DND-41 (cell line): ENCODE data around the gene DAB1.

Source experiments
- EZH2 ChIP-seq: IDR thresholded peaks from 3 replicates; pipeline ENCODE4 v1.6.1; 2012; ENCODE audit warnings: borderline replicate concordance, low read depth, mild to moderate bottlenecking, moderate library complexity, low read length, inconsistent platforms; ENCODE audit not compliant: severe bottlenecking
- TF ChIP-seq, protein P1 (sequence below): IDR thresholded peaks from 2 replicates; pipeline ENCODE4 v1.5.1; 2012; ENCODE audit warnings: borderline replicate concordance, low read length, moderate library complexity, mild to moderate bottlenecking; ENCODE audit not compliant: poor library complexity, severe bottlenecking; ENCODE audit errors: extremely low read depth

DNA sequence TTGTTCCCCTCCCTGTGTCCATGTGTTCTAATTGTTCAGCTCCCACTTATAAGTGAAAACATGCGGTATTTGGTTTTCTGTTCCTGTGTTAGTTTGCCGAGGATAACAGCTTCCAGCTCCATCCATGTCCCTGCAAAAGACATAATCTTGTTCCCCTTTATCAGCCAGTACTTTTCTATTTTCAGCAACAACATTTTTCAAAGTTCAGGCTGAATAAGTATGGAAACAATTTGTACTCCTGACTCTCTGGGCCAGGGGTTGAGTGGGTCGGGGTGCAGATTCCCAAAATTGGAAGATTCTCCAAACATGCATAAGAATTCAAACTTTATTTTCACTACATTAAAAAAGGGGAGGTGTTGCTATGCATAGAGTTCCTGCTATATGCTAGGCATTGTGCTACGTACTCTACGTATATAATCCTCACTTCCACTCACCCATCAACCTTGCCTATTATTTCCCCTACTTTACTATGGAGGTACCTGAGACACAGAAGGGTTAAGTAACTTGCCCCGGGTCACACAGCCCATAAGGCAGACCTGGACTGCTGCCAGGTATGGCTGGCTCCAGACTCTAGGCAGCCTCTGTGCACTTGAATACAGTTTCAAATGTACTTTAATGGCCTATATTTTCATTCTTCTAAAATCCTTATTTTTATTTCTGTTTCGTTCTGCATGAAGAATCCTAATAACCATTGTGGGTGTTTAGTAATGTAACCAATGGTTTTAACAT is 341.0 kb downstream of the DAB1 start:
- TF ChIP-seq, protein P1, sequence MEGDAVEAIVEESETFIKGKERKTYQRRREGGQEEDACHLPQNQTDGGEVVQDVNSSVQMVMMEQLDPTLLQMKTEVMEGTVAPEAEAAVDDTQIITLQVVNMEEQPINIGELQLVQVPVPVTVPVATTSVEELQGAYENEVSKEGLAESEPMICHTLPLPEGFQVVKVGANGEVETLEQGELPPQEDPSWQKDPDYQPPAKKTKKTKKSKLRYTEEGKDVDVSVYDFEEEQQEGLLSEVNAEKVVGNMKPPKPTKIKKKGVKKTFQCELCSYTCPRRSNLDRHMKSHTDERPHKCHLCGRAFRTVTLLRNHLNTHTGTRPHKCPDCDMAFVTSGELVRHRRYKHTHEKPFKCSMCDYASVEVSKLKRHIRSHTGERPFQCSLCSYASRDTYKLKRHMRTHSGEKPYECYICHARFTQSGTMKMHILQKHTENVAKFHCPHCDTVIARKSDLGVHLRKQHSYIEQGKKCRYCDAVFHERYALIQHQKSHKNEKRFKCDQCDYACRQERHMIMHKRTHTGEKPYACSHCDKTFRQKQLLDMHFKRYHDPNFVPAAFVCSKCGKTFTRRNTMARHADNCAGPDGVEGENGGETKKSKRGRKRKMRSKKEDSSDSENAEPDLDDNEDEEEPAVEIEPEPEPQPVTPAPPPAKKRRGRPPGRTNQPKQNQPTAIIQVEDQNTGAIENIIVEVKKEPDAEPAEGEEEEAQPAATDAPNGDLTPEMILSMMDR: no peak
- TF ChIP-seq EZH2: no peak
